BJ (cell line): ENCODE data around the gene CH25H. TPM values are rescaled to one million over a fixed set of nuclear protein-coding genes. Genes with fewer than 3 reads are reported as not detected.

Source experiments
- CTCF ChIA-PET: fragments of 350-600 bp; formaldehyde crosslinking; extraction: SDS; loops from one replicate; lab custom pipeline; 2021; ENCODE audit warnings: antibody characterized with exemption, inconsistent platforms; lab: Yijun Ruan, JAX
- POLR2A ChIA-PET: fragments of 300-600 bp; sonication (Branson Sonifier 250); formaldehyde crosslinking; extraction: SDS; loops from one replicate; lab custom pipeline; 2021; ENCODE audit warnings: antibody characterized with exemption; lab: Charles Lee
- DNase-seq: peaks from one replicate; pipeline ENCODE4 v3.0.0-alpha.2; 2011; ENCODE audit warnings: low read depth
- H3K27me3 ChIP-seq: 2 replicates; pipeline ENCODE4 v1.6.0; 2011; ENCODE audit warnings: low read length; ENCODE audit not compliant: control insufficient read depth, insufficient read depth
- H3K36me3 ChIP-seq: 2 replicates; pipeline ENCODE4 v1.5.1; 2011; ENCODE audit warnings: low read length; ENCODE audit not compliant: control insufficient read depth, insufficient read depth
- H3K4me3 ChIP-seq: 2 replicates; pipeline ENCODE4 v1.5.1; 2011; ENCODE audit warnings: low read depth, mild to moderate bottlenecking, control low read depth, low read length
- polyA plus RNA-seq: library from polyadenylated mRNA; depleted of rRNA; stranded (reverse); fragments of >200 nt; gene quantifications from 2 replicates; pipeline ENCODE4 v1.2.3, GENCODE V29; 2011
- TF ChIP-seq, protein P1 (sequence below): IDR thresholded peaks from 2 replicates; pipeline ENCODE4 v1.5.1; 2011; ENCODE audit warnings: low read depth, mild to moderate bottlenecking, control low read depth, inconsistent platforms, low read length, moderate library complexity; ENCODE audit not compliant: insufficient read depth

Gene CH25H
- polyA plus RNA-seq, 1 experiment = 0.86 TPM

DNA sequence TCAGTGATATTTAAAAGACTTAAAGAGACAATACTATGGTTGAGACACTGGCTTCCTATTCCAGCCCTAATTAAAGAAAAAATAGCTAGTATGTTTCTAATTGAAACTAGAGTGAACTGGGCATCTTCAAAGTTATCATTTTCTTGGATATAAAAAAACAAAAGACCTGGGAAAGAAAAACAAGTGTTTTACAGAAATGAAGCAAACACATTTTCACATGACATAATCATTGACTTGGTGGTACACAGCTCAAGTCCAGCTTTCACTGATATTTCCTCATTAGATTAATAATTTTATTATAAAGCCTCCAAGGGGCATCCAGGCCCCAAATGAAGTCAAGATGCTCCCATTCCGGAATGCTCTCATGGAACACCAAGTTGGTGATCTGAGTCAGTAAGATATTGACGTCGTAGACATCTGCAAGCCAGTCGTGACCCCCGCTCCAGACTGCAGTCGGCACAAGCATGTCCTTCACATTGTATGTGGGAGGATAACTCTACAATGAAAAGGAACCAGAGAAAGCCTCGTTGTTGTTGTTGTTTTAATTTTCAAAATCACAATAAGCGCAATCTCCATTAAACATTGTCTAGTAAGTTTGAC lies 7.5 kb upstream of the CH25H start:
- DNase-seq = no peak
- Histone ChIP-seq H3K36me3 (no peaks in the 10 kb centered on the region; the same call in 1 of the 2 replicates), H3K27me3 (no peaks in the 10 kb centered on the region), H3K4me3 (no peak overlapping the region)
- TF ChIP-seq, protein P1, sequence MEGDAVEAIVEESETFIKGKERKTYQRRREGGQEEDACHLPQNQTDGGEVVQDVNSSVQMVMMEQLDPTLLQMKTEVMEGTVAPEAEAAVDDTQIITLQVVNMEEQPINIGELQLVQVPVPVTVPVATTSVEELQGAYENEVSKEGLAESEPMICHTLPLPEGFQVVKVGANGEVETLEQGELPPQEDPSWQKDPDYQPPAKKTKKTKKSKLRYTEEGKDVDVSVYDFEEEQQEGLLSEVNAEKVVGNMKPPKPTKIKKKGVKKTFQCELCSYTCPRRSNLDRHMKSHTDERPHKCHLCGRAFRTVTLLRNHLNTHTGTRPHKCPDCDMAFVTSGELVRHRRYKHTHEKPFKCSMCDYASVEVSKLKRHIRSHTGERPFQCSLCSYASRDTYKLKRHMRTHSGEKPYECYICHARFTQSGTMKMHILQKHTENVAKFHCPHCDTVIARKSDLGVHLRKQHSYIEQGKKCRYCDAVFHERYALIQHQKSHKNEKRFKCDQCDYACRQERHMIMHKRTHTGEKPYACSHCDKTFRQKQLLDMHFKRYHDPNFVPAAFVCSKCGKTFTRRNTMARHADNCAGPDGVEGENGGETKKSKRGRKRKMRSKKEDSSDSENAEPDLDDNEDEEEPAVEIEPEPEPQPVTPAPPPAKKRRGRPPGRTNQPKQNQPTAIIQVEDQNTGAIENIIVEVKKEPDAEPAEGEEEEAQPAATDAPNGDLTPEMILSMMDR = no peak
- POLR2A ChIA-PET = no interaction called here
- CTCF ChIA-PET = interaction anchor here (0.6 to 4.2 kb wide), 20 partner anchors 8 to 380 kb away, joined by 3 to 90 read pairs (median 5); partner anchors contain the start of genes CH25H and FAS

GRCh38 chr10:89213191-89213808 lies 6.2 kb upstream of the CH25H start:
- POLR2A ChIA-PET = no interaction called here
- CTCF ChIA-PET = interaction anchor here (0.5 to 4.2 kb wide), 19 partner anchors 8 to 379 kb away, joined by 3 to 90 read pairs (median 4); partner anchors contain the start of gene FAS

GRCh38 chr10:89210794-89211425 lies 3.8 kb upstream of the CH25H start:
- TF ChIP-seq, protein P1 = no peak
- DNase-seq = no peak
- ChIA-PET POLR2A (interaction anchor here (0.6 kb wide), 1 partner anchor 126 kb away, joined by 7 read pairs; no protein-coding TSS in a partner anchor), CTCF (interaction anchor here (1.3 to 2.2 kb wide), 2 partner anchors 67 to 181 kb away, joined by 3 to 7 read pairs; no protein-coding TSS in a partner anchor)
- peaks cover 7% of the 10 kb centered on the region for H3K27me3 ChIP-seq
- H3K36me3 ChIP-seq = no peaks in the 10 kb centered on the region; the same call in 1 of the 2 replicates
- H3K4me3 ChIP-seq = no peak overlapping the region

More at GRCh38 chr10:89213191-89213808, 6.2 kb upstream of the CH25H start:
- Histone ChIP-seq H3K27me3 (no peaks in the 10 kb centered on the region), H3K36me3 (no peaks in the 10 kb centered on the region; the same call in 1 of the 2 replicates), H3K4me3 (no peak overlapping the region)
- no peak for DNase-seq
- TF ChIP-seq, protein P1 = peak; percentile 51

DNA sequence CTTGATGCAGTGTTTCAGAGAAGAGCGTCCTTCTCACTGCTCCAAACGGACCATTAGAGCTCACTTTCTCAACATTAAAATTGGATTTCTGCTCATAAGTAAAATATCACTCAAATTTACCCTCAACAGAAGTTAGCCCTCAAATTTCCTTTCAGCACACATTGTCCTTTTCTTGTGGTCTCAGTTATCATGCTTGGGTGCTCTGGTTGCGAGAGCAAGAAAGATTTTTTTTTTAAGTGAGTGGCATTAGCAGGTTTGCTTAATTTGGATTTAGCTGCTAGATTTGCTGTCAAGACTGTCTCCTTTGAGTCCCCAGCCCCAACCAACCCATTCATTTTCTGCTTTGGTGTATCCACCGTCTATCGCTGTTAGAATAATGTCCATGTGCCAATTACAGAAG lies 2.6 kb upstream of the CH25H start:
- TF ChIP-seq, protein P1 = no peak
- CTCF ChIA-PET = interaction anchor here (1.1 to 2.2 kb wide), 3 partner anchors 65 to 187 kb away, joined by 3 to 7 read pairs (median 3); no protein-coding TSS in a partner anchor
- no peak for DNase-seq
- POLR2A ChIA-PET = interaction anchor here (0.6 kb wide), 1 partner anchor 12 kb away, joined by 3 read pairs; no protein-coding TSS in a partner anchor
- Histone ChIP-seq H3K36me3 (no peaks in the 10 kb centered on the region), H3K4me3 (no peak overlapping the region), H3K27me3 (peaks cover 7% of the 10 kb centered on the region)
